Measurements from ENCODE around the gene GMDS. TPM values are rescaled to one million over a fixed set of nuclear protein-coding genes. Genes with fewer than 3 reads are reported as not detected.

The GMDS gene
- total RNA-seq, 1 experiment from 2014 or later, result 27.6 TPM

GRCh38 chr6:2258112-2258511 lies 12.7 kb upstream of the GMDS start:
- Histone ChIP-seq H3K23ac (ENCODE audit: insufficient read length, low read depth, low read length) (no peak overlapping the region), H2BK20ac (ENCODE audit: low read depth, low read length, poor library complexity, severe bottlenecking) (no peak overlapping the region), H3K27me3 (ENCODE audit: insufficient read depth, low read length) (no peaks in the 10 kb centered on the region), H4K91ac (ENCODE audit: insufficient read length, low read depth, low read length) (no peak overlapping the region), H3K56ac (ENCODE audit: insufficient read length, low read depth, low read length) (no peak overlapping the region), H4K20me1 (ENCODE audit: control insufficient read depth, insufficient read depth, insufficient read length) (no peaks in the 10 kb centered on the region), H3K4me2 (ENCODE audit: insufficient read depth, insufficient read length, low read length) (no peak overlapping the region), H3K27ac (ENCODE audit: insufficient read length, low read depth, low read length) (no peak overlapping the region), H4K8ac (replicated peaks; ENCODE audit: insufficient read length, low read depth, low read length) (no peak overlapping the region), H3K23me2 (ENCODE audit: insufficient read length, low read depth, low read length, poor library complexity, severe bottlenecking) (no peaks in the 10 kb centered on the region), H3K9me3 (ENCODE audit: control insufficient read depth, low read depth, low read length) (peaks cover 5% of the 10 kb centered on the region), H3K9ac (ENCODE audit: extremely low read depth, insufficient read length, low read length) (no peak overlapping the region), H3K4ac (ENCODE audit: low read depth, low read length) (no peak overlapping the region), H3K18ac (ENCODE audit: insufficient read length, low read depth, low read length) (no peak overlapping the region), H2AK5ac (ENCODE audit: insufficient read length, low read length) (no peak overlapping the region), H3K79me1 (ENCODE audit: insufficient read depth, low read depth, low read length, poor library complexity, severe bottlenecking) (no peaks in the 10 kb centered on the region), H2AFZ (ENCODE audit: low read length) (no peak overlapping the region), H4K5ac (ENCODE audit: insufficient read length, low read depth, low read length) (no peak overlapping the region), H3K14ac (ENCODE audit: insufficient read depth, low read length) (no peak overlapping the region), H3K4me1 (ENCODE audit: insufficient read depth, low read length) (no peaks in the 10 kb centered on the region), H3K79me2 (ENCODE audit: insufficient read depth, low read length) (no peaks in the 10 kb centered on the region), H2BK5ac (ENCODE audit: insufficient read length, low read length) (no peak overlapping the region), H2BK120ac (ENCODE audit: low read depth, low read length, poor library complexity, severe bottlenecking) (no peak overlapping the region), H3T11ph (ENCODE audit: low read length) (no peak overlapping the region), H2BK12ac (ENCODE audit: insufficient read length, low read depth, low read length) (no peak overlapping the region), H2BK15ac (ENCODE audit: low read depth, low read length) (no peak overlapping the region)
- WGBS (ENCODE audit: extremely low coverage, insufficient read length, low lambda C conversion rate), result no CpG with 5 or more reads among the region's 3 CpGs
- Mint-ChIP-seq H3K27ac (no peak overlapping the region), H3K9me3 (peaks cover 0 to 10% of the 10 kb centered on the region in 2 experiments; a peak in 3 of 5 replicates), H3K27me3 (ENCODE audit: low read depth) (no peaks in the 10 kb centered on the region), H3K36me3 (ENCODE audit: insufficient read depth in 1 of 3, low read depth in 3 of 3) (peaks cover 11 to 17% (median 12%) of the 10 kb centered on the region in 3 experiments), H3K4me3 (no peak overlapping the region), H3K4me1 (no peaks in the 10 kb centered on the region)
- no peak for DNase-seq
- TF ChIP-seq CTCF (conservative IDR thresholded peaks at IDR 0.05), result no peak
